Kidney epithelial cell (primary cell): ENCODE measurements around the gene KDM5B. TPM values are rescaled to one million over a fixed set of nuclear protein-coding genes. Genes with fewer than 3 reads are reported as not detected.
"Not testable (repeated sequence)": the region's sequence is repeated elsewhere in the genome, so short reads cannot be mapped to it uniquely, and the experiment has no call there.

Experiments used
- DNase-seq: peaks from one replicate; pipeline ENCODE4 v3.0.0-alpha.2; 2010; ENCODE audit warnings: low read depth
- H3K27me3 ChIP-seq: 2 replicates; pipeline ENCODE4 v1.6.0; 2011; ENCODE audit warnings: low read length; ENCODE audit not compliant: control insufficient read depth, insufficient read depth
- H3K36me3 ChIP-seq: 2 replicates; pipeline ENCODE4 v1.5.1; 2011; ENCODE audit warnings: low read length; ENCODE audit not compliant: control insufficient read depth, insufficient read depth
- H3K4me3 ChIP-seq: 2 replicates; pipeline ENCODE4 v1.5.1; 2011; ENCODE audit warnings: low read depth, mild to moderate bottlenecking, control low read depth, low read length
- total RNA-seq: library from RNA; depleted of rRNA; stranded (reverse); fragments of >200 nt; gene quantifications from 2 replicates; pipeline ENCODE4 v1.2.3, GENCODE V29; 2015
- TF ChIP-seq, protein P1 (sequence below): IDR thresholded peaks from 2 replicates; pipeline ENCODE4 v1.5.1; 2011; ENCODE audit warnings: mild to moderate bottlenecking, moderate library complexity, low read length, control low read depth, inconsistent platforms; ENCODE audit not compliant: insufficient read depth, poor library complexity, severe bottlenecking

The KDM5B gene
- total RNA-seq, 1 donor from 2014 or later = 70.7 TPM

DNA sequence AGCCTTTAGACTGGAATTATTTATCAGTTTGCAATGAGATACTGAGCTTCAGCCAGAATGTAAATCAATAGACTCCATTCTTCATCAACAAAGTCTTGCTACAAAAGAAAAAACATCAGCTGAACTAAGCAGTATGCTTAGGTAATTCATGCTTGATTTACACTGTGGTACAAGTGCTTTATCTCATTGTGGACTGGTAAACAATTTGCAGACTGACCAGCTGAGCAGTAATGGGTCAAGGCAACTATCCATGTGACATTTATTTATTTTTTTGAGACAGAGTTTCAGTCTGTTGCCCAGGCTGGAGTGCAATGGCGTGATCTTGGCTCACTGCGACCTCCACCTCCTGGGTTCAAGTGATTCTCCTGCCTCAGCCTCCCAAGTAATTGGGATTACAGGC, 58.2 kb downstream of the KDM5B start:
- TF ChIP-seq, protein P1, sequence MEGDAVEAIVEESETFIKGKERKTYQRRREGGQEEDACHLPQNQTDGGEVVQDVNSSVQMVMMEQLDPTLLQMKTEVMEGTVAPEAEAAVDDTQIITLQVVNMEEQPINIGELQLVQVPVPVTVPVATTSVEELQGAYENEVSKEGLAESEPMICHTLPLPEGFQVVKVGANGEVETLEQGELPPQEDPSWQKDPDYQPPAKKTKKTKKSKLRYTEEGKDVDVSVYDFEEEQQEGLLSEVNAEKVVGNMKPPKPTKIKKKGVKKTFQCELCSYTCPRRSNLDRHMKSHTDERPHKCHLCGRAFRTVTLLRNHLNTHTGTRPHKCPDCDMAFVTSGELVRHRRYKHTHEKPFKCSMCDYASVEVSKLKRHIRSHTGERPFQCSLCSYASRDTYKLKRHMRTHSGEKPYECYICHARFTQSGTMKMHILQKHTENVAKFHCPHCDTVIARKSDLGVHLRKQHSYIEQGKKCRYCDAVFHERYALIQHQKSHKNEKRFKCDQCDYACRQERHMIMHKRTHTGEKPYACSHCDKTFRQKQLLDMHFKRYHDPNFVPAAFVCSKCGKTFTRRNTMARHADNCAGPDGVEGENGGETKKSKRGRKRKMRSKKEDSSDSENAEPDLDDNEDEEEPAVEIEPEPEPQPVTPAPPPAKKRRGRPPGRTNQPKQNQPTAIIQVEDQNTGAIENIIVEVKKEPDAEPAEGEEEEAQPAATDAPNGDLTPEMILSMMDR = no peak
- Histone ChIP-seq H3K4me3 (no peak overlapping the region), H3K27me3 (no peaks in the 10 kb centered on the region), H3K36me3 (peaks cover 2% of the 10 kb centered on the region)
- DNase-seq = no peak

DNA sequence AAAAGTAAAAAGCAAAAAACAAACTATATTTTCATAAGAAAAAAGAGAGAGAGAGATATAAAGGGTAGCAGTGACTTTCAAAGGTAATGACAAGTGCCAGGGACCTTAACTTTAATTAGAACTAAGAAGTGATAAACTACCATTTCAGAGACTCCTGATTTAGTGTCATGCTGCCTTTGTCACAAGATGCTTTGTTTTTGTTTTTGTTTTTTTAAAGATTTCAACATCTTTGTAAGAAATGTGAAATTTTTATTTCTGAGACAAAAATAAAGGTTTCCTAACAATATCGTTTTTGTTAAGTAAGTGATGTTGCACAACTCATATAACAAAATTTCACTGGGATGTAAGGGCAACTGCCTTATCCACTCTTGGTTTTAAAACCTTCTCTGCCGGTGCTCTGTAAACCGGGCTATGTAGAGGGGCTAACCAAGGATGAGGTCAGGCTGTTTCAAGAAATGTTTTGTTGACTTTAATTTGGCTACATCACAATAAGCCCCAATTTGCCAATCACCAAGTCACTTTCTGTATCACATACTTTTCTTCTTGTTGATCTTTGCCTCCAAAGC, 62.8 kb downstream of the KDM5B start:
- peaks cover 6% of the 10 kb centered on the region for H3K36me3 ChIP-seq
- no peak overlapping the region for H3K4me3 ChIP-seq
- H3K27me3 ChIP-seq = no peaks in the 10 kb centered on the region
- TF ChIP-seq, protein P1 = no peak
- DNase-seq = no peak

DNA sequence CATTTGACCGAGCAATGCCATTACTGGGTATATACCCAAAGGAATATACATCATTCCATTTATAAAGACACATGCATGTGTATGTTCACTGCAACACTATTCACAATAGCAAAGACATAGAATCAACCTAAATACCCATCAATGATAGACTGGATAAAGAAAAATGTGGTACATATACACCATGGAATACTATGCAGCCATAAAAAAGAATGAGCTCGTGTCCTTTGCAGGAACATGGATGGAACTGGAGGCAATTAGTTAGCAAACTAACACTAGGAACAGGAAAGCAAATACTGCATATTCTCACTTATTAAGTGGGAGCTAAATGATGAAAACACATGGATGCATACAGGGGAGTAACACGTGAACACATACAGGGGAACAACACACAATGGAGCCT, 63.5 kb downstream of the KDM5B start:
- not testable (repeated sequence) for DNase-seq, H3K27me3 ChIP-seq, H3K4me3 ChIP-seq, H3K36me3 ChIP-seq

DNA sequence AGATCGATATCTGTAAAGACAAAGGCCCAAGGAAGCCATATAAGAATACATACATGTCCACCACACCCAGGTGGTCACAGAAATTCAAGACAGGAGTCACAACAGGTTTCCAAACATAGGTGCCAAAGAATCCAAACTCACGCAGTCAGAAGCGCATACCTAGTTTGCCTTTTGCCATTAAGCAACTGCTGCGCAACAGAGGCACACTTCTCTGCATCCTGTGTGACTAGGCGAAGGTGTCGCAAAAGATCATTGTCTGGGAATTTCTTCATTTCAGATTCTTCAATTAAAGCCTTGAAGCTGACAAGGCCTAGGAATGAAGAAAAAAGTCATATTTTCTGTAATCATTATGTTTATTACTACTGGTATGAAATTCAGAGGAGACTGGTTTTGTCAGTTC, 65.7 kb downstream of the KDM5B start:
- no peak for DNase-seq
- no peaks in the 10 kb centered on the region for H3K27me3 ChIP-seq
- TF ChIP-seq, protein P1 = no peak
- H3K36me3 ChIP-seq = peaks cover 6% of the 10 kb centered on the region
- H3K4me3 ChIP-seq = no peak overlapping the region

DNA sequence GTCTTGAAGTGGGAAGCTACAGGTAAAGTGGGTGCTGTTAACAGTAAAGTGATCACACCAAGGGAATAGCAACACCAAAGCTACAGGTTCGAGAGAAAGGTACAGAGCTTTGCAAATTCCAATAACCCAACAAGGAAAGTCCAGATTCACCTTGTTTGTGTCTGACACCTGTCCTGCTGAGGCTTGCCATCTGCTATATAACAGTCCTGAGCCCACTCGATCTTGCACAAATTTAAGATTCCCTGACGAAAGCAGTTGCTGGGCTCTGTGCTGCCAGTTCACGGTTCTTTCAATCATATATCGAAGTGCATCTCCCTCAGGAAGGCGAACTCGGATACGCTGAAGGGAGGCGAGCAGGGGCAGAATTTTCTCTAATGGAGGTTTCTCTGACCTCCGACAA, 75.0 kb downstream of the KDM5B start:
- H3K4me3 ChIP-seq = no peak overlapping the region
- no peaks in the 10 kb centered on the region for H3K27me3 ChIP-seq
- H3K36me3 ChIP-seq = peaks cover 4% of the 10 kb centered on the region
- no peak for DNase-seq
- TF ChIP-seq, protein P1 = no peak

DNA sequence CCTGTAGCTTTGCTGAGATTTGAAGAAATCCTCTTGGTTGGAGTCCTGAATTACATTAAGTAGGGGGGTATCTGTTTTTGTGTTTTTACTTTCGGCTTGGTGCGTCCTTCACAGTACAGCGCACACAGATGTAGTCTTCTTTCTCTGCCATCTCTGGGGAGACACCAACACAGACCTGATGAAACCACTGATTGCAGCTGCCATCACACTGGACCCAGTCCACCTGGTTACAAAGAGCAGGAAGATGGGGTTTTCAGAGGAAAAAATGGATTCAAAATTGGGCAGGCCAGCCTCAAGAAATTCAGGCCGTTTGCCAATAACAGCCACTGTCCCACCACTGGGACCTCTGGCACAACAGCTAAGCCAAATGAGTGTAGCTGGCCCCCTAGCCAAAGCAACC, 79.3 kb downstream of the KDM5B start:
- Histone ChIP-seq H3K27me3 (no peaks in the 10 kb centered on the region), H3K36me3 (peaks cover 6% of the 10 kb centered on the region), H3K4me3 (no peak overlapping the region)
- TF ChIP-seq, protein P1 = no peak
- no peak for DNase-seq
